Sigmoid colon (tissue), 4 donors: ENCODE results near the gene ACTN4.

ENCODE experiments used
- EP300 ChIP-seq, 4 donors: sonication (generic); formaldehyde crosslinking; IDR thresholded peaks; one replicate each; pipeline ENCODE4 v1.6.1; 2017; ENCODE audit warnings: antibody characterized with exemption in 4 of 4
- POLR2AphosphoS5 ChIP-seq, 4 donors: sonication (generic); formaldehyde crosslinking; IDR thresholded peaks; one replicate each; pipeline ENCODE4 v1.6.1; 2017; ENCODE audit warnings: antibody characterized with exemption in 4 of 4
- TF ChIP-seq, protein P1 (sequence below), 4 experiments: fragments of 450-650 bp in 3 of 4; fragments of 200-600 bp in 1 of 4; IDR thresholded peaks; one replicate each; pipeline ENCODE4 v1.5.1; 2016 to 2019; ENCODE audit warnings: antibody characterized with exemption in 4 of 4, mild to moderate bottlenecking in 3 of 4, moderate library complexity in 2 of 4

- TF ChIP-seq POLR2AphosphoS5 (IDR thresholded peaks at IDR 0.05) (peak; percentile 91 to 98 (median 96)), EP300 (IDR thresholded peaks at IDR 0.05) (peak in 1 of 4 donors; percentile 89)
- TF ChIP-seq, protein P1, sequence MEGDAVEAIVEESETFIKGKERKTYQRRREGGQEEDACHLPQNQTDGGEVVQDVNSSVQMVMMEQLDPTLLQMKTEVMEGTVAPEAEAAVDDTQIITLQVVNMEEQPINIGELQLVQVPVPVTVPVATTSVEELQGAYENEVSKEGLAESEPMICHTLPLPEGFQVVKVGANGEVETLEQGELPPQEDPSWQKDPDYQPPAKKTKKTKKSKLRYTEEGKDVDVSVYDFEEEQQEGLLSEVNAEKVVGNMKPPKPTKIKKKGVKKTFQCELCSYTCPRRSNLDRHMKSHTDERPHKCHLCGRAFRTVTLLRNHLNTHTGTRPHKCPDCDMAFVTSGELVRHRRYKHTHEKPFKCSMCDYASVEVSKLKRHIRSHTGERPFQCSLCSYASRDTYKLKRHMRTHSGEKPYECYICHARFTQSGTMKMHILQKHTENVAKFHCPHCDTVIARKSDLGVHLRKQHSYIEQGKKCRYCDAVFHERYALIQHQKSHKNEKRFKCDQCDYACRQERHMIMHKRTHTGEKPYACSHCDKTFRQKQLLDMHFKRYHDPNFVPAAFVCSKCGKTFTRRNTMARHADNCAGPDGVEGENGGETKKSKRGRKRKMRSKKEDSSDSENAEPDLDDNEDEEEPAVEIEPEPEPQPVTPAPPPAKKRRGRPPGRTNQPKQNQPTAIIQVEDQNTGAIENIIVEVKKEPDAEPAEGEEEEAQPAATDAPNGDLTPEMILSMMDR (IDR thresholded peaks at IDR 0.05): no peak
These were observed 28.7 kb upstream of the ACTN4 start, which contains the start of gene EIF3K for GRCh38 chr19:38618590-38619360.
